HTERT RPE-1 (cell line): ENCODE results near the gene UBFD1.
"Not testable (repeated sequence)": the region's sequence is repeated elsewhere in the genome, so short reads cannot be mapped to it uniquely, and the experiment has no call there.

ENCODE experiments used
- in situ Hi-C: fragments of 300-500 bp; cut with MboI; formaldehyde crosslinking; loops from 4 replicates; pipeline ENCODE4 v1.14.3; 2020; ENCODE audit warnings: low sequenced_read_pairs

UBFD1 gene

GRCh38 chr16:23564575-23565363, 7.2 kb downstream of the UBFD1 start:
- in situ Hi-C loops = no loop called here

DNA sequence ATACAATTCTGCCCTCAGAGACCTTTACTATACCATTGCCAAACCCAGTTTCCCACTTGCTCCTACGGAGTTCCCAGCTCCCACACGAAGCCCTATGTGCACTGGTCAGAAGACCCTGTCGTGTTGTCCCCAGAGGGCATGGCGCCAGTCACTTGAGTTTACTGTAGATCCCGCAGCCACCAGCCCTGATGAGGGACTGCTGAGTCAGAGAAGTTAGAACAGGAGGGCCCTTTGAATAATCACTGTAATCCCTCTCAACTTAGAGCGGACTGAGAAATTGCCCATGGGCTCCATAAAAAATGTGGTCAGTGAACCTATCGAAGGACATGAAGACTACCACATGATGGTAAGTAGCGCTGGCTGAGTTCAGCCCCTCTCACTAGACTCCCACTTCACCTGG, 9.2 kb downstream of the UBFD1 start:
- in situ Hi-C loops = no loop called here

DNA sequence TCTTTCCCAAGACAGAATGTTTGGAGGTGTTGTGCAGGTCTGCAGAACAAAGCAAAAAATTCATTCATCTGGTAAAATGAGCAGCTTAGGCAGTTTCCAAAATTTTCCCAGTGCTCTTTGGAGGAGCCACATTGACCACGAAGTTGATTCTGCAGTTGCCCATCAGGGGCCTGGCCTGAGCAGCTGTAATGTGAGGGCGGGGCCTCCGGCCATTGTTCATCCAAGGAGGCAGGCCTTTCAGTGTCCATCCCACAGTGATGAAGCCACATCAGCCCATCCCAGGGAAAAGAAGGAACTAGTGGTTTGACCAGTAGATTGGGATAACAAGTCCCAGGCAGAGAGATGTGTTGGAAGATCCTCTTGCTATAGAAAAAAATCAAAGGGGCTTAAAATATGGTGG, 10.1 kb downstream of the UBFD1 start:
- in situ Hi-C loops = no loop called here

DNA sequence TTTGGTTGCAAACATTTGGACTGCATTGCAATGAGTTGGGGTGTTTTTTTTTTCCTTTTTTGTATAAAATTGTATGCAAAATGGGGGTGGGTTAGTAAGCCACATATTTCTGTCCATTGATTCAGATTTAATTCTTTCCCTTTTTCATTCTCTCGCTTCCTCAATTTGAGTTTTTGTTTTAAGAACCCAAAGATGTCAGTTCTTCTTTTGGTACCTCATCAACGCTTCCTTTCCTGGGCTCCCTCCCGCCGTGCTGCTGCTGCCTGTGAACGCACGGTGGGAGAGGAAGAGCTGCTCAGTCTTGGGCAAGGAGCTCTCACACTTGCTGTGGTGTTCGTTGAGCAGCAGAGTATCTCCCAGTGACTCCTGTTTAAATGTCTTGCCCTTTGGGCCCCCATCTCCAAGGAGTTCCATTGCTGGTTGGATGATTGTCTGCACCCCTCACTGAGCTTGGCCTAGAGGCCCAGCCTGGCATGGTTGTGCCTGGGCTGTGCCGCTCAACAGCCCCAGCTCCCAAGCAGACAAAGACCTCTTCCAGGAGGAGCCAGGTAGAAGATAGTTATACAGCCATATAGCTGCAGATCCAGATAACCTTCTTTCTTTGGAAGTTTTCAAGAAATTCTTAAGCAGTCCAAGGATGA, 13.6 kb downstream of the UBFD1 start:
- in situ Hi-C loops = no loop called here

DNA sequence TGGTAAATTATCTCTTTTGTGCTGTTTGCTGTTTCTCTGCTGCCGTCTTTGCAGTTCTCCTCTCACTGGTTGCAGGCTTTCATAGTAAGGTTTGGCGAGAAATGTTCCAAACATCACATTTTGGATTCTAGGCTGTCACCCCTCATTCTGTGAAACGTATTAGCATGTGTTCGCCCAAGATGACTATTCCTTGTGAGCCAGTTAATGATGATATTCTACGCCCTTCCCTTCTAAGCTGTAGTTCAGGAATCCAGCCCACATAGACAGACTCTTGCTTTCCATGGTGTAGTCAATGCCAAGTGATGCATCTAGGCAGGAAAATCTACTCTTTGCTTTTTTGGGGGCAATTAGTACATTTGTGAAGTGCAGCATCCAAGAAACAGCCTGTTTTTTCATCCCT, 14.4 kb downstream of the UBFD1 start:
- in situ Hi-C loops = no loop called here

DNA sequence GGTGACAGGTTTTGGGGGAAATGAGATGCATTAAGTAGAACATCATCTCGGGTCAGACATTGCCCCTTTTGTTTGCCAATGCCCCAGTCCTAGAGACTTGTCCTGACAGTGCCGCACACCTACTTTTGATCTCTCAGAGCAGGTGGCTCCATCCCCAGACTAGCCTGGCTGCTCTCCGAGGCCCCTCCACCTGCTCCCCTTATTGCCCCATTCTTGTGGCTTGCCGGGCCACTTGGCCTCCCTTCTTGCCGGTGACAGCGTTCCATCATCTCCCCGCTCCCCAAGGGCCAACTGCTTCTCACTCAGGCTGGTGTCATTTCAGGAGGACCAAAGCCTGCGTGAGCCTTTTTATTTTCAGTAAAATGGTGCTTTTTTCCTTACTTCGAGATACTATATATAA, 14.9 kb downstream of the UBFD1 start:
- in situ Hi-C loops = no loop called here

- in situ Hi-C loops = no loop called here
These were observed 16.3 kb downstream of the UBFD1 start for GRCh38 chr16:23573817-23574216.

GRCh38 chr16:23575834-23576233, 18.3 kb downstream of the UBFD1 start:
- in situ Hi-C loops = no loop called here

- in situ Hi-C loops = no loop called here
These were observed 20.0 kb downstream of the UBFD1 start for GRCh38 chr16:23577493-23577892.

DNA sequence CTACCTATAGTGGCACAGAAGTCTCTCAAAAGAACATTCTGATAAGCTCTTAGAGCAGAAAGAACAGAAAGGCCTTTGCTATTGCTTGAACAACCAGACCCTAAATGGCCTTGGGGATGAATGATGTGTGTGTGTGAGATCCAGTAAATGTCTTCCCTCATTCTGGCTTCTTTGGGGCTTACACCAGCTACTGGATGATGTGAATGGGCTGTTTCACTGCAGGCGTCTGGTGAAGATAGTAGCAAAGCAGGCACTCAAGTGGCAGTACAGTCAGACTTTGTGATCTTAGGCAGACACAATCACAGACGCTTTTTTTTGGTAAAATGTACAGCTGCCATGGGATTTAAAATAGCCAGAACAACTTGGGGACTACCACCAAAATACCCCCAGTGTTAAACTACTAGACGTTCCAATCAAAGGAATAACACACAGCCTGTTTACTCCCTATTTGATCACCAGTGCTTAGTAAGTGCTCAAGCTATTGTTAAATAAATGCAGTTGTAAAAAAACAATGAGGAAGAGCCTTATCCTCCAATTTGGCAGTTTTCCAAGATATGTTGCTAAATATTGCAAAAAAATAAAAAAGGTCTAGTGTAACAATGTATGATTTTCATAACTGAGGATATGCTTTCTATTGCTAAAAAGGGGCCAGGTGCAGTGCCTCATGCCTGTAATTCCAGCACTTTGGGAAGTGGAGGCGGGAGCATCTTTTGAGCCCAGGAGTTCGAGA, 20.7 kb downstream of the UBFD1 start:
- in situ Hi-C loops = no loop called here

DNA sequence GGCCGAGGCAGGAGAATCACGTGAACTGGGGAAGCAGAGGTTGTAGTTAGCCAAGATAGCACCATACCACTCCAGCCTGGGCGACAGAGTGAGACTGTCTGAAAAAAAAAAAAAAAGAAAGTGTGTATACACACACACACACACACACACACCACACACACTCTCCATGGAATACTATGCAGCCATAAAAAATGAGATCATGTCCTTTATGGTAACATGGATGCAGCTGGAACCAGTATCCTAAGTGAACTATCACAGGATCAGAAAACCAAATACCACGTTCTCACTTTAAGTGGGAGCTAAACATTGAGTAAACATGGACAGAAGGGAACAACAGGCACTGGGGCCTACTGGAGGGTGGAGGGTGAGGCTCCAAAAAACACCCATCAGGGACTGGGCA, 21.8 kb downstream of the UBFD1 start:
- in situ Hi-C loops = no loop called here

GRCh38 chr16:23580391-23580790, 22.9 kb downstream of the UBFD1 start:
- in situ Hi-C loops = no loop called here

DNA sequence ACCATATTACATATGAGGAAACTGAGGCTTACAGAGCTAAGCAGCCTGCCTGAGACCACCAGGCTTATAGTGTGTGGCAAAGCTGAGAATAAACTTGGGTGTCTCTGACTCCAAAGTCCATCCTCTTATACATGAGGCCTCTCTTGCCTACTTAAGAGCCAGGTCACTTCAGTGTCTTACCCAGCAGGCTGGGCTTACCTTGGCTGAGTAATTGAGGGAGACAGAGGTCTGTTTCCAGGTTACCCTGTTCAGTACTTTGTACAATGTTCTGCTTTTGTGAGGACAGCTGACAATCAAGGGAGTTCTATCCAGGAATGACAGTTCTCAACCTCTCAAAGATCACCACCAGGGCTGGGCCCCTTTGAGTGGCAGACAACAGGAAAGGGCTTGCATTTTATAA, 24.2 kb downstream of the UBFD1 start:
- in situ Hi-C loops = no loop called here

GRCh38 chr16:23583271-23583670, 25.7 kb downstream of the UBFD1 start:
- in situ Hi-C loops = not testable (repeated sequence)

GRCh38 chr16:23584186-23585076, 26.9 kb downstream of the UBFD1 start:
- in situ Hi-C loops = no loop called here

DNA sequence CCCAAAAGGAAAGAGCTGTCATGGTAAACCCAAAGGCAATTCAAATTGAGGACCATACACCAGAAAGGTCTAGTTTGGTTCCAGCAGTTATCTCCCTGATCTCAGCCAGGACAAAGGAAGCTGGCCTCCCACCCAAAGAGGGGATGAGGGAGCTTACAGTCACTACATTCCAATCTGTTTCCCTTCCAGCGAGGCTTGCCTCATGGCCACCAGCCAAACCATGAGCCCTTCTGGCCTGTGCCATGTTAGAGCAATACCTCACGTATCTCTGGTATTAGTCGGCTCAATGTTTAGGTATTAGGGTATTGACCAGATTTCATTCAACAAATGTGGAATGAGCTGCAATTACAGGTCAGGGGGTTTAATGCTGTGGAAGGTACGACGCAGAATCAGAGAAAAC, 30.2 kb downstream of the UBFD1 start:
- in situ Hi-C loops = no loop called here

DNA sequence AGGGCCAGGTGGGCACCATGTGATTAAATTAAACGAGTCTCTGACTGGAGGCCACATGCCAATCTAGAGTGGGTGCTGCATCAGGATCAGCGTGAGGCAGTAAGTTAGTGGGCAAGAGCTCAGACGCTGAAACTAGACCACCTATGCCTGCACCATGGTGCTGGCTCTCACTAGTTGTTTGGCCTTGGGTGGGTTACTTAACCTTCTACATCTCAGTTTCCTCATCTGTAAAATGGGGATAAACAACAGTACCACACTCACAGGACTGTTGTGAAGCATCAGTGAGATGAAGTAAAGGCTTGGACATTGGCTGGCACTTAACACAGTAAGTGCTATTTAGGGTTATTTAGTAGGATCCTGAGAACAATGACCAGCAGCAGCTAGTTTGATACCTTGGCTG, 32.7 kb downstream of the UBFD1 start:
- in situ Hi-C loops = no loop called here

DNA sequence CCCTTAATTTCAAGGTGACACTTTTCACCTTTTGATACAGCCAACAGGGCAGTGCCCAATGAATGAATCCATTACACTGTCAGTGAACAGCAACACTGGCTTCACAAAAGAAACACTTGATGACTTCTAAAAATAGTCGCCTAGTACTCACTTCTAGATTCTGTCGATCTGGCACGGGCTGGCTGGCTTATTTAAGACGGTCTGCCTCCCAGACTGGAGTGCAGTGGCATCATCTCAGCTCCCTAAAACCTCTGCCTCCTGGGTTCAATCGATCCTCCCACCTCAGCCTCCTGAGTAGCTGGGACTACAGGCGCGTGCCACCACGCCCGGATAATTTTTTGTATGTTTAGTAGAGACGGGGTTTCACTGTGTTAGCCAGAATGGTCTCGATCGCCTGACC, 36.7 kb downstream of the UBFD1 start:
- in situ Hi-C loops = no loop called here

- in situ Hi-C loops = no loop called here
These were observed 37.9 kb downstream of the UBFD1 start for GRCh38 chr16:23595246-23595950.

GRCh38 chr16:23595951-23596720, 38.6 kb downstream of the UBFD1 start, which contains the start of gene NDUFAB1:
NDUFAB1 (minus strand) TSS chr16:23596316; CDS start chr16:23596290, 26 bp downstream.
- in situ Hi-C loops = no loop called here
